ENCODE measurements around the gene ADM2.
"Not testable (repeated sequence)": the region's sequence is repeated elsewhere in the genome, so short reads cannot be mapped to it uniquely, and the experiment has no call there.

The ADM2 gene

GRCh38 chr22:50531962-50532674 lies 50.8 kb downstream of the ADM2 start:
- TF ChIP-seq POLR2AphosphoS5 (IDR thresholded peaks at IDR 0.05; ENCODE audit: borderline replicate concordance, low read depth, low read length): no peak
- TF ChIP-seq FOXP2 (optimal IDR thresholded peaks at IDR 0.05; ENCODE audit: control extremely low read depth, extremely low read length, insufficient read depth): no peak
- no peak for TF ChIP-seq EZH2 (IDR thresholded peaks at IDR 0.05)
- Histone ChIP-seq H3K36me3 (ENCODE audit: insufficient read depth, low read length) (no peaks in the 10 kb centered on the region), H3K4me3 (no peak overlapping the region), H3K27ac (no peak overlapping the region), H3K9me3 (ENCODE audit: low read depth, low read length) (no peaks in the 10 kb centered on the region), H3K9ac (ENCODE audit: insufficient read length) (no peak overlapping the region)
- no peak for DNase-seq (ENCODE audit: low read depth, low spot score)

DNA sequence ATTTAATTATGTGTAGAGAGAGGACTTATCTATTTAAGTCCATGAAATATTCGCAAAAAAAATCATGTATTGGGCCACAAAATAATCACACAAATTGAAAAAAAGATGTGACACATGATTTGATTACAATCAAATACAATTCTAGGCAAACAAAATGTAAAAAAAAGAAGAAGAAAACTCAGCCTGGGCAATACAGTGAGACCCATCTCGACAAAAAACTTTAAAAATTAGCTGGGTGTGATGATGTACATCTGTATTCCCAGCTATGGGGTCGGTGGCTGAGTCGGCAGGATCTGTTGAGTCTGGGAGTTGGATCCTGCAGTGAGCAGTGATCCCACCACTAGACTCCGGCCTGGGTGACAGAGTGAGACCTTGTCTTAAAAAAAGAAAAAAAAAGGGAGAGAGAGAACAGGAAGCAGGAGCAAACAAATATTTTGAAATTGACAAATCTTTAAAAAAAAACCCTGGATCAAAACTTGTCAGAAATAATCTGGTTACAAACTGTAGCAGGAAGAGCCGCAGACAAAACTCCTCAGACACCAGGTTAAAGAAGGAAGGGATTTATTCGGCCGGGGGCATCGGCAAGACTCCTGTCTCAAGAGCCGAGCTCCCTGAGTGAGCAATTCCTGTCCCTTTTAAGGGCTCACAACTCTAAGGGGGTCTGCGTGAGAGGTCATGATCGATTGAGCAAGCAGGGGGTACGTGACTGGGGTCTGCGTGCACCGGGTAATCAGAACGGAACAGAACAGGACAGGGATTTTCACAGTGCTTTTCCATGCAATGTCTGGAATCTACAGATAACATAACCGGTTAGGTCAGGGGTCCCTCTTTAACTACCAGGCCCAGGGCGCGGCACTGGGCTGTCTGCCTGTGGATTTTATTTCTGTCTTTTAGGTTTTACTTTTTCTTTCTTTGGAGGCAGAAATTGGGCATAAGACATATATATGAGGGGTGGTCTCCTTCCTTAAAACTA lies 51.8 kb downstream of the ADM2 start:
- no peak for DNase-seq (ENCODE audit: low read depth, low spot score)
- TF ChIP-seq FOXP2 (optimal IDR thresholded peaks at IDR 0.05; ENCODE audit: control extremely low read depth, extremely low read length, insufficient read depth) (no peak), EZH2 (IDR thresholded peaks at IDR 0.05) (no peak), POLR2AphosphoS5 (IDR thresholded peaks at IDR 0.05; ENCODE audit: borderline replicate concordance, low read depth, low read length) (no peak)
- Histone ChIP-seq H3K27ac (peak overlapping the region; percentile 42; the same call in 1 of the 2 replicates), H3K36me3 (ENCODE audit: insufficient read depth, low read length) (no peaks in the 10 kb centered on the region), H3K4me3 (no peak overlapping the region), H3K9me3 (ENCODE audit: low read depth, low read length) (no peaks in the 10 kb centered on the region), H3K9ac (ENCODE audit: insufficient read length) (no peak overlapping the region)

- not testable (repeated sequence) for DNase-seq (ENCODE audit: low read depth, low spot score); H3K9ac ChIP-seq (ENCODE audit: insufficient read length); H3K4me3 ChIP-seq; H3K36me3 ChIP-seq (ENCODE audit: insufficient read depth, low read length); H3K9me3 ChIP-seq (ENCODE audit: low read depth, low read length)
- peak overlapping the region; percentile 42; the same call in 1 of the 2 replicates for H3K27ac ChIP-seq
These were observed 52.7 kb downstream of the ADM2 start for GRCh38 chr22:50533856-50534711.

DNA sequence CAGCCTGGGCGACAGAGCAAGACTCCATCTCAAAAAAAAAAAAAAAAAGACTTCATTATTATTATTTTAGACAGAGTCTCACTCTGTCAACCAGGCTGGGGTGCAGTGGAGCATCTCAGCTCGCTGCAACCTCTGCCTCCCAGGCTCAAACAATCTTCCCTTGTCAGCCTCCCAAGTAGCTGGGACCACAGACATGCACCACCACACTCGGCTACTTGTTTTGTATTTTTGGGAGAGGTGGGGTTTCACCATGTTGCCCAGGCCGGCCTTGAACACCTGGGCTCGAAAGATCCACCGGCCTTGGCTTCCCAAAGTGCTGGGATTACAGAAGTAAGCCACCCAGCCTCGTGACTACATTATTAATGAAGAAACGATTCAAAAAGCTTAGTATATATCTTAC lies 53.8 kb downstream of the ADM2 start:
- no peak for TF ChIP-seq EZH2 (IDR thresholded peaks at IDR 0.05)
- no peak for TF ChIP-seq FOXP2 (optimal IDR thresholded peaks at IDR 0.05; ENCODE audit: control extremely low read depth, extremely low read length, insufficient read depth)
- TF ChIP-seq POLR2AphosphoS5 (IDR thresholded peaks at IDR 0.05; ENCODE audit: borderline replicate concordance, low read depth, low read length): no peak
- no peak overlapping the region for H3K27ac ChIP-seq
- H3K36me3 ChIP-seq (ENCODE audit: insufficient read depth, low read length): no peaks in the 10 kb centered on the region
- no peak for DNase-seq (ENCODE audit: low read depth, low spot score)
- no peak overlapping the region for H3K4me3 ChIP-seq
- H3K9ac ChIP-seq (ENCODE audit: insufficient read length): no peak overlapping the region
- no peaks in the 10 kb centered on the region for H3K9me3 ChIP-seq (ENCODE audit: low read depth, low read length)

Measured in SK-N-MC (cell line).